Activated naive CD4-positive, alpha-beta T cell treated with anti-CD3 and anti-CD28 coated beads for 36 hours (primary cell): ENCODE data around the gene APOL1. TPM values are rescaled to one million over a fixed set of nuclear protein-coding genes. Genes with fewer than 3 reads are reported as not detected.
"Not testable (repeated sequence)": the region's sequence is repeated elsewhere in the genome, so short reads cannot be mapped to it uniquely, and the experiment has no call there.

ENCODE experiments used
- CTCF ChIA-PET: fragments of 350-600 bp; sonication (Branson Sonifier 250); formaldehyde crosslinking; loops from one replicate; lab custom pipeline; 2021; ENCODE audit warnings: antibody characterized with exemption; lab: Charles Lee
- DNase-seq: peaks from one replicate; pipeline ENCODE4 v3.0.0-alpha.2; 2020
- H3K27ac Mint-ChIP-seq: one replicate; pipeline ENCODE4 v1.8.0; 2021; ENCODE audit warnings: mild to moderate bottlenecking, mixed read lengths
- H3K27me3 Mint-ChIP-seq: one replicate; pipeline ENCODE4 v1.8.0; 2021; ENCODE audit warnings: low read depth, mixed read lengths
- H3K36me3 Mint-ChIP-seq: one replicate; pipeline ENCODE4 v1.8.0; 2021; ENCODE audit warnings: low read depth, mixed read lengths
- H3K4me1 Mint-ChIP-seq: one replicate; pipeline ENCODE4 v1.8.0; 2021; ENCODE audit warnings: low read depth, mixed read lengths
- H3K4me3 Mint-ChIP-seq: one replicate; pipeline ENCODE4 v1.8.0; 2021; ENCODE audit warnings: mild to moderate bottlenecking, moderate library complexity, mixed read lengths
- H3K9me3 Mint-ChIP-seq: one replicate; pipeline ENCODE4 v1.8.0; 2021; ENCODE audit warnings: mixed read lengths
- intact Hi-C: fragments of 100-400 bp; cut with micrococcal nuclease; formaldehyde crosslinking; loops from one replicate; pipeline ENCODE4 v1.15.1; 2023
- total RNA-seq, 2 experiments: library from RNA; stranded (reverse); gene quantifications; one replicate each; pipeline ENCODE4 v1.2.3, GENCODE V29; 2021

APOL1 gene
- total RNA-seq, 2 experiments from 2014 or later, result 17.4 to 22.0 TPM

GRCh38 chr22:36250292-36250960 lies 2.5 kb upstream of the APOL1 start:
- DNase-seq, intact Hi-C loops, H3K27ac Mint-ChIP-seq, H3K36me3 Mint-ChIP-seq, H3K27me3 Mint-ChIP-seq, H3K4me3 Mint-ChIP-seq, H3K9me3 Mint-ChIP-seq: not testable (repeated sequence)
- CTCF ChIA-PET, result interaction anchor here (3.3 kb wide), 1 partner anchor 11 kb away, joined by 16 read pairs; the partner anchor contains the start of gene APOL2
- H3K4me1 Mint-ChIP-seq, result peaks cover 32% of the 10 kb centered on the region

- peak overlapping the region; percentile 37 for H3K27ac Mint-ChIP-seq
- H3K36me3 Mint-ChIP-seq, result peaks cover 12% of the 10 kb centered on the region
- CTCF ChIA-PET, result interaction anchor here (0.6 to 3.8 kb wide), 4 partner anchors 9 to 34 kb away, joined by 5 to 33 read pairs (median 8); partner anchors contain the start of gene APOL2
- H3K27me3 Mint-ChIP-seq, H3K9me3 Mint-ChIP-seq, DNase-seq, H3K4me3 Mint-ChIP-seq, intact Hi-C loops: not testable (repeated sequence)
- H3K4me1 Mint-ChIP-seq, result peaks cover 40% of the 10 kb centered on the region
These were observed 839 bp upstream of the APOL1 start for GRCh38 chr22:36251979-36252608.

- CTCF ChIA-PET, result interaction anchor here (0.7 to 3.8 kb wide), 7 partner anchors 11 to 98 kb away, joined by 3 to 33 read pairs (median 4); partner anchors contain the start of gene APOL2
- H3K4me1 Mint-ChIP-seq, result peaks cover 52% of the 10 kb centered on the region
- peaks cover 20% of the 10 kb centered on the region for H3K36me3 Mint-ChIP-seq
- no peaks in the 10 kb centered on the region for H3K27me3 Mint-ChIP-seq
- peaks cover 5% of the 10 kb centered on the region for H3K9me3 Mint-ChIP-seq
- intact Hi-C loops, result loop anchor here (1.0 kb wide), 1 partner anchor 15 kb away; the partner anchor contains the start of gene APOL2
- peak; percentile 53 for DNase-seq
- H3K27ac Mint-ChIP-seq, result peak overlapping the region; percentile 93
- H3K4me3 Mint-ChIP-seq, result peak overlapping the region; percentile 87
These were observed 874 bp downstream of the APOL1 start for GRCh38 chr22:36253523-36254490.

GRCh38 chr22:36255572-36255971 lies 2.6 kb downstream of the APOL1 start:
- CTCF ChIA-PET, result interaction anchor here (0.7 kb wide), 1 partner anchor 17 kb away, joined by 3 read pairs; no protein-coding TSS in a partner anchor
- DNase-seq, H3K27me3 Mint-ChIP-seq, intact Hi-C loops, H3K9me3 Mint-ChIP-seq, H3K27ac Mint-ChIP-seq: not testable (repeated sequence)
- Mint-ChIP-seq H3K36me3 (peaks cover 30% of the 10 kb centered on the region), H3K4me3 (peak overlapping the region; percentile 87), H3K4me1 (peaks cover 57% of the 10 kb centered on the region)

GRCh38 chr22:36256478-36256877 lies 3.5 kb downstream of the APOL1 start:
- peaks cover 55% of the 10 kb centered on the region for H3K4me1 Mint-ChIP-seq
- CTCF ChIA-PET, result no interaction called here
- no peaks in the 10 kb centered on the region for H3K9me3 Mint-ChIP-seq
- H3K27me3 Mint-ChIP-seq, result no peaks in the 10 kb centered on the region
- intact Hi-C loops, result no loop called here
- peaks cover 32% of the 10 kb centered on the region for H3K36me3 Mint-ChIP-seq
- no peak overlapping the region for H3K4me3 Mint-ChIP-seq
- no peak for DNase-seq
- H3K27ac Mint-ChIP-seq, result no peak overlapping the region

GRCh38 chr22:36257308-36257707 lies 4.4 kb downstream of the APOL1 start:
- no peaks in the 10 kb centered on the region for H3K27me3 Mint-ChIP-seq
- CTCF ChIA-PET, result no interaction called here
- H3K4me1 Mint-ChIP-seq, result peaks cover 53% of the 10 kb centered on the region
- no peaks in the 10 kb centered on the region for H3K9me3 Mint-ChIP-seq
- no peak overlapping the region for H3K4me3 Mint-ChIP-seq
- H3K27ac Mint-ChIP-seq, result no peak overlapping the region
- no peak for DNase-seq
- intact Hi-C loops, result no loop called here
- H3K36me3 Mint-ChIP-seq, result peaks cover 37% of the 10 kb centered on the region

- CTCF ChIA-PET, result interaction anchor here (1.5 kb wide), 1 partner anchor 29 kb away, joined by 3 read pairs; no protein-coding TSS in a partner anchor
- Mint-ChIP-seq H3K4me1 (peaks cover 46% of the 10 kb centered on the region), H3K9me3 (no peaks in the 10 kb centered on the region), H3K27ac (peak overlapping the region; percentile 51), H3K4me3 (no peak overlapping the region), H3K27me3 (no peaks in the 10 kb centered on the region), H3K36me3 (peaks cover 38% of the 10 kb centered on the region)
- intact Hi-C loops, result no loop called here
- no peak for DNase-seq
These were observed 5.2 kb downstream of the APOL1 start for GRCh38 chr22:36257948-36258670.

- CTCF ChIA-PET, result interaction anchor here (1.5 kb wide), 1 partner anchor 28 kb away, joined by 3 read pairs; no protein-coding TSS in a partner anchor
- H3K9me3 Mint-ChIP-seq, result no peaks in the 10 kb centered on the region
- intact Hi-C loops, result no loop called here
- H3K4me1 Mint-ChIP-seq, result peaks cover 40% of the 10 kb centered on the region
- H3K27ac Mint-ChIP-seq, result peak overlapping the region; percentile 51
- H3K4me3 Mint-ChIP-seq, result no peak overlapping the region
- peak; percentile 33 for DNase-seq
- H3K36me3 Mint-ChIP-seq, result peaks cover 41% of the 10 kb centered on the region
- H3K27me3 Mint-ChIP-seq, result no peaks in the 10 kb centered on the region
These were observed 6.0 kb downstream of the APOL1 start for GRCh38 chr22:36258701-36259614.

GRCh38 chr22:36259615-36260300 lies 6.8 kb downstream of the APOL1 start:
- intact Hi-C loops, result no loop called here
- CTCF ChIA-PET, result interaction anchor here (0.5 to 1.5 kb wide), 2 partner anchors 28 to 804 kb away, joined by 3 to 5 read pairs; no protein-coding TSS in a partner anchor
- Mint-ChIP-seq H3K27me3 (no peaks in the 10 kb centered on the region), H3K27ac (no peak overlapping the region), H3K4me3 (no peak overlapping the region), H3K4me1 (peaks cover 32% of the 10 kb centered on the region), H3K36me3 (peaks cover 42% of the 10 kb centered on the region), H3K9me3 (no peaks in the 10 kb centered on the region)
- DNase-seq, result no peak

GRCh38 chr22:36261675-36262074 lies 8.7 kb downstream of the APOL1 start:
- CTCF ChIA-PET, result interaction anchor here (1.0 kb wide), 1 partner anchor 196 kb away, joined by 4 read pairs; no protein-coding TSS in a partner anchor
- H3K4me1 Mint-ChIP-seq, result peaks cover 17% of the 10 kb centered on the region

More at GRCh38 chr22:36261675-36262074, 8.7 kb downstream of the APOL1 start:
- intact Hi-C loops, H3K27me3 Mint-ChIP-seq, H3K4me3 Mint-ChIP-seq, DNase-seq, H3K27ac Mint-ChIP-seq, H3K9me3 Mint-ChIP-seq: not testable (repeated sequence)
- peaks cover 49% of the 10 kb centered on the region for H3K36me3 Mint-ChIP-seq
